CD4-positive, alpha-beta T cell treated with Interleukin-21 for 1 hour (primary cell): ENCODE measurements around the gene WWOX.

Experiments
- DNase-seq: peaks from one replicate; pipeline ENCODE4 v3.0.0-alpha.2; 2020

WWOX gene

DNA sequence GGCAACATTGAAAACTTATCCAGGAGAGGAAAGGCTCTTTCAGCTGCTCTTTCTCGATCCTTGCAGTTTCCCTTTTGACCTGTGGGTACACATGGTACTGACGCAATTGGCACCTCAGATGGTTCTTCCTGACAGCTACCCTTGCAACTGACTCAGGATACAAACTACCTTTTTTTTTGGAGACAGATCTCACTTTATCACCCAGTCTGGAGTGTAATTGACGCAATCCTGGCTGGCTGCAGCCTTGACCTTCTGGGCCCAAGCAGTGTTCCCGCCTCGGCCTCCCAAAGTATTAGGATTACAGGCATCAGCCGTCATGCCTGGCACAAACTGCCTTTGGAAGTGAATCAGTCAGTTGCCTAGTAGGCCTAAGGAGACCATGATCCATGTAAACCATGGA is 607.2 kb downstream of the WWOX start:
- no peak for DNase-seq

DNA sequence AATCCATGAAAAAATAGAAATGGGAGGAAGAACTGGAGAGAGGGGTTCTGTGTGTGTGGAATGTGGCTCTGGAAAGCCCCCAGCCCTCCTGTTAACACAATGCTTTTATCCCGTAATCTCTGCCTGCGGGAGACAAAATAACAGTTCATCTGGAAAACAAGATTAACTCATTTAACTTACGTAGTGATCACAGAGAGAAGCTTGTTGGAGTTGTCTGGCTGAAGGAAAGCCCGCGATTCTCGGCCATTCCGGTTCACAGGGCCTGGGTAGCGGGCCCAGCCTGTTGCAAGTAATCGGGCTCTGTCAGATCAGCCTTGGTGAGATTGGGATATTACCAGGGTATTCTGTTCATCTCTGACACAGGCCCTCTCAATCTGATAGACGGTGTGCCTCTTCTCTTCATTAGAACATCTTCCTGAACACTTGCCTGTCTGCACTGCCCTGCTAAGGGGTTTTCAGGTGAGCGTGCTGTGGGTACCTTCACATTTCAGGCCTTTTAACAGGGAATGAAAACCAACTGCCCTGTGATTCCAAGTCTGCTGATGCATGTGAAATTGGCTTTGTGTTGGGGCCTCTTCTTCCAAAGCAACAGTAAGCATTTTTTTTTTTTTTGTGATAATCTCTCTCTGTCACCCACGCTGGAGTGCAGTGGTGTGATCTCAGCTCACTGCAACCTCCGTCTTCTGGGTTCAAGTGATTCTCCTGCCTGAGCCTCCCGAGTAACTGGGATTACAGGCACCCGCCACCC is 609.9 kb downstream of the WWOX start:
- DNase-seq = no peak

DNA sequence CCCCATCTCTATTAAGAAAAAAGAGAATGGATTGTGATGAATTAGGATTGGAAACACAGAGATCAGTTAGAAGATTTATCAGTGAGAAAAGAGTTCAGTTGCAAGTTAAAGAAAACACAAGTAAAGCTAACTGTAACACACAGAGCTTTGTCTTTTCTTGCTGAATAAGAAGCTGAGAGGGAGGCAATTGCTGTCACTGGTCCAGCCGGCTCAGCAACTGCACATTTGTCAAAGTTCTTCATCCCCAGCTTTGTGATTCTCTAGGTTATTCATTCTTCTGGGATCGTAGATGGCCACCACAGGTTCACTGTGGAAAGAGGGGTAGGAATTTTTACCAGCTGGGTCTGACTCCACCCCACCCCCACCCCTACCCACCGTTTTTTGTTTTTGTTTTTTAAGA is 615.7 kb downstream of the WWOX start:
- DNase-seq = no peak

DNA sequence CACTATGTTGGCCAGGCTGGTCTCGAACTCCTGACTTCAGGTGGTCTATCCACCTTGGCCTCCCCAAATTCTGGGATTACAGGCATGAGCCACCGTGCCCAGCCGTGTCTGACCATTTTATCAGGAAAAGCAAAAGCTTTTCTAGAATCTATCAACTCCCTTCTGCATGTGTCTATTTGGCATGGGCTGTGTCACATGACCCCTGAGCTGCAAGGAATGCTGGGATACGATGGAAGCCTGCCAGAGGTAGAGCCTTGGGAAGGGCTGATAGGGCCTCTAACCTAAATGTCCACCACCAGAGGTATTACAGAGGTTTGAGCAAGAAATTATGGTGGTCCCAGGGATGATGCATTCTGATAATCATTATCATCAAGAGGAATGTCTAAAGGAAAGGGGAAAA is 616.2 kb downstream of the WWOX start:
- DNase-seq = no peak

DNA sequence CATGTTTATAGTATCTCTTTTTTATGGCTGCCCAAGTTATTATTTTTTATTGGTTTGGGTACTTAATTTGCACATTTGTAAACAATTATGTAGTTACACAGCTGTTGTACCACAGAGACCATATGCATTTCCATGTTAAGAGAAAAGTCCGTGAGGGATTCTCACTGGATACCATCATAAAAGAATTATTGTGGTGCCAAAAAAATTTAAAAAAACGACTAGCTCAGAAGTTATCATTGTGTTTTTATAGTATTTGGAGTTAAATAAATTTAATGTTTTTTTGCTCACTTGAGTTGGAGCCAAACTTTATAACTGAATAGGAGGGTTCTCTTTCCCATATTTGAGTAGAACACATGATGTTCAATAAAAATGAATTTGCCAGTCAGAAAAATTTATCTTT is 618.7 kb downstream of the WWOX start:
- DNase-seq = no peak

DNA sequence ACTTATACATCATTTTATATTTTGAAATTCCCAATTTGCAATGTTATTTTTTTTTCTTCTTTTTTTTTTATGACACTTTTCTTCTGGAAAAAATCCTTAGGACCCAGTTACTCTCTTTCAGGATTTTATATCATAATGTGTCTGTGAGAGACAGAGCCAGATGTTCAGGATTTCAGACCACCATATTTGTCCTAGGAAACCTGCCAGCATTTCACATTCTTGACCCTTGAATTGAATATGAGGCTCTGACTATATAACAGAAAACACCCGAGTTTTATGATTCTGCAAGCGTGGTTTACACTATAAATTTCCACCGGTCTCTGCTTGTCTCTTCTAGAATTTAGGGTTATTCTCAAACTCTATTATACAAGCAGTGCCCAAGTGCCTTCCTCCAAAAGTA is 621.0 kb downstream of the WWOX start:
- no peak for DNase-seq

DNA sequence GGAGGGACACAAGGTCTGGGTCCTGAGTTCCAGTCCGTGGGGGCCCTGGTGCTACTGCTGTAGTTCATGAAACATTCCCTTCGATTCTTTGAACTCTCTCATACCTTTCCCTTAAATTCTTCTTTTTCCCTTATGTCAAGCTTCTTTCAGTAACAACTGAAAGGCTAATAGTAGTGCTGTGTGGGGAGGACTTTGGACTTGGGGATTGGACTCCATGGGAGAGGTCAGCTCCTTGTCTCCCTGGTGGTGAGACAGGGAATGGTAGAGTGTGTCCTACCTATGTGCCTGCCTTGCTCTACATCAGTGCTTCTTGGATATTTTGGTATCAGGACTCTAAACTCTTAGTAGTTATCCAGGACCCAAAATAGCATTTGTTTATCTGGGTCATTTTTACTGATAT is 628.1 kb downstream of the WWOX start:
- no peak for DNase-seq

DNA sequence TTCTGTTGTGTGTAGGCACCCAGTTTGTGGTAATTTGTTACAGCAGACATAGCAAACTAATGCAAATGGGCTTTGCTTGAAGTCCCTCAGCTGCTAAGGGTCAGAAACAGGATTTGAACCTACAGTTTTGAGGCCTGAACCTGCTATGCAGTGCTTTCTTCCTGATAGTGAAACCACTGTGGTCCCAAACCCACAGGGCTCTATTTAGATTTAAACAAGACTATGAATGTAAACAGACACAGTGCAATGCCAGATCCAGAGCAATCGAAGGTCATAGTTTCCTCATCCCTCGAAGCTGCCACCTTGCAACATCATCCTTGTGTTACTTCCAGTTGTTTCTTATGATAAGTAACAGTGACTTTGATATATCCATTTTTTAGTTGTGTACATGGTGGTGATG is 630.2 kb downstream of the WWOX start:
- no peak for DNase-seq

DNA sequence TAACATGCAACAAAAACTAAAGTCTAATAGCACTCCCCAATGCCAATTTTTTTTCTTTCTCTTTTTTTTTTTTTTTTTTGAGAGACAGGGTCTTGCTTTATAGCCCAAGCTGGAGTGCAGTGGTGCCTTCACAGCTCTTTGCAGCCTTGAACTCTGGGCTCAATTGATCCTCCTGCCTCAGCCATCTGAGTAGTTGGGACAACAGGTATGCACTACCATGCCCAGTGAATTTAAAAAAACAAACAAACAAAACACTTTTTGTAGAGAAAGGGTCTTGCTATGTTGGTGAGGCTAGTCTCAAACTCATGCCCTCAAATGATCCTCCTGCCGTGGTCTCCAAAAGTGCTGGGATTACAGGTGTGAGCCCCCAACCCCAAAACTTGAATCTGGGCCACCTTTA is 632.3 kb downstream of the WWOX start:
- DNase-seq = no peak

DNA sequence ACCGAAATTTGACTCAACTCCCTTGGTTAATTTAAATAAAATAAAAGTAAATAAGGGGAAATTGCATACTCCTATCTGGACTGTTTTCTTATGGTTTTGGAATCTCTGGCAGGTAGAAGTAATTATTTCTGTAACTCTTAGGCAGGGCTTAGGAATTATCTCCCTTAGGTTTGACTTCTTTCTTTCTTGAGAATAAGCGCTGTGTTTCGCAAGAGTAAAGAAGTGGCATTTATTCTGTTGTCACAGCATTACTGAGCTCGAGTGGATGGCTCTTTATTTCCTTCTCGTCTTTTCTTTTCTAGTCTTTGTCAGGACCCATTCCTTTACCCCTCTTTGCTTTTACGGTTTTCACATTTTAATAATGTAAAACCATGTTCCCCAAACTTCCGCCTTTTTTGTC is 633.2 kb downstream of the WWOX start:
- DNase-seq = no peak

DNA sequence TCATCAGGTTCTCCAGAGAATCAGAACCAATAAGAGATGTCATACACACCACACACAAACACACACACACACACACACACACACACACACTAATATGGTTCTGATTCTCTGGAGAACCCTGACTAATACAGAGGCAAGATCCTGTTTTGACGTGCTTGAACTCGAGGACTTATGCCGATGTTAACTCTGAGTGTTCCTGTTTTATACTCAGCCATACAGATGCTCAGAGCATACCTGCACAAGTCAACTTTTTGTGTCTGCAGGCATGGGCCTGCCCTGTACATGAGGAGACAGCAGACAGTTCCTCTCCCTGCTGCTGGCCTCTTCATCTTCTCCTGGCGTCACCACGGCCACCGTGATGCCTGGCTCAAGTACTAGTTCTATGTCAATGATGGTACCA is 635.9 kb downstream of the WWOX start:
- no peak for DNase-seq

DNA sequence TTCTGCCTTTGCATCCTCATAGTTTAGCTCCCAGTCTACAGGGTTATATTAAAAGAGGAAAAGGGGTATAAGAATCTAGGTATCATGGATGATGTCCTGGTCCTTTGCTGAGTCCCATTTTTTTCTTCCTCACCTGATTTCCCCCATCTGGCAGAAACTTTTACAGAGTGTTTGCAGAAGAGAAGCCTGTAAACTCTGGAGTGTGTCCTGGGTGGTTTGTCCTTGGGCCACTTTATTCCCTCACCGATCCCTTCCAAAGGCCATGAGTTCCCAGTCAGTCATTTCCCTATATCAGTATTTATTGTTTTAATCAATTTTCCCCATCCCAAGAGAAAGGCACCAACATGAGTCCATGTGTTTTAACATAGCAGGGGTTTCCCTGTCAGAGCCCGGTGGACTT is 638.2 kb downstream of the WWOX start:
- no peak for DNase-seq

DNA sequence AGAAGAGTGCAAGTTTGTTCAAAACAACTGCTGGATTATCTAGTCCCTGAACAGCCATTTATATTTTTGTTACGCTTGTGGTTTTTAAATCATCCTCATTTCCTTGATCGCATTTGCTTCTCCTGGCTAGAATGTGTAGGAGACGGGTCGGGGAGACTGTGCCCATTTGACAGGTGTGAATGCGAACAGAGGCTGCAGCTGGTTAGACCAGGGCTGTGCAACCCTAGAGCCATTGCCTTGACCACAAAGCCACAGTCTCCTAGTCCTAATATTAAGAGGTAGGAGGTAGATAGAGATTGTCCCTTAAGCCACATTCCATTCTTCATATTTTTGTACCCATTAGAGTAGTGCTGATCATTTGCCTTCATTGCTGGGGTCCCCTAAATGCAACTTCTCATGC is 639.1 kb downstream of the WWOX start:
- DNase-seq = no peak

DNA sequence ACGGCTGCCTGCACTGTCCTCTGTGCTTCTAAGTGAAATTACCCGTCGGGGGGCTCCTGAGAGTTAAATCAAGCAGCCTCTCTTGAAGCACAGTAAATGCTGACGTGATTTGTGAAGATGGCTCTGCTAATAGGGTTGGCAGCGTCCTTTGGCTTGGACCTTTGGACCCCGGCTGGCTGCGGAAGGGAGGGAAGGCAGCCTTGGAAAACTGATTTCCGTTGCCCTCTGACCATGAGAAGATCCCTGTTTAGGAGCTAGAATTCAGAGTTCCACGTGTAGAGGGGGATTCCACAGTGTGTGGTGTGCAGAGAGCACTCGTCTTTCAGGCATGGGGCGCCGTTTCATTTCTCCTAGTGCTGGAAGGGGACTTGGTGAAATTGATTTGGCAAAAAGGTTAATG is 640.8 kb downstream of the WWOX start:
- no peak for DNase-seq

DNA sequence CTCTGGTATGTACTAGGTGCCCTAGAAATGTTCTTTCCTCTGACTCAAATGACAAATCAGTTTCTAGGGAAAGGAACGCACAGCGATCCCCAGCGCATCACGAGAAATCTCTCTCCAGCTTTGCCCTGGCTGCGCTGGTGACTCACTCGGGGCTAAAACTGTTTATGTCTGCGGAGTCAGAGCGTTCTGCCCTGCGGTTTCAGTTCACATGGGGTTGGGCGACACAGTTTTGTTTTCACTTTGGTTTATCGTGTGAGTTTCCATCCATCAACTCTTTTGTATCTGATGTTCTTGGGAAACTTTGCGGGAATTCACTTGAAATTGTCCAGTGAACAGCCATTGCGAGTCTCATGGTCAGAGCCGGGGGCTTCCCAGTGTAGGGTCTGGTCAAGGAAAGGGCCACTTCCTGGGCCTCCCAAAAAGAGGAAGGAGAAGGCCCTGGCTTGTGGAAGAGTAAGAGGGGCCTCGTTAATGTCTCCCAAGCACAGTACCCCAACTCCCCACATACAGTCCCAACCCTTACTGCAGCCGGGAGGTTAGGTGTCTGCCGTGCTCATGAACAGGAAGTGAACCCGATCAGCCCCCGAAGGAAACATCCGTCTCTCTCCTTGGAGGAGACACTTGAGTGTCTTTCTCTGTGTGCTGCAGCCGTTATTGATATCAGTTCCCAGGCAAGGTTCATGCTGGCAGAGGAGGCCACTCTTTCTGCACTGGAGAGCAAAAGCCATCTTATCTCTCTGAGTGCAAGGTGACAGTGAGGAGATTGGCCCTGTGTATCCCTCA is 643.2 kb downstream of the WWOX start:
- DNase-seq = peak; percentile 81

DNA sequence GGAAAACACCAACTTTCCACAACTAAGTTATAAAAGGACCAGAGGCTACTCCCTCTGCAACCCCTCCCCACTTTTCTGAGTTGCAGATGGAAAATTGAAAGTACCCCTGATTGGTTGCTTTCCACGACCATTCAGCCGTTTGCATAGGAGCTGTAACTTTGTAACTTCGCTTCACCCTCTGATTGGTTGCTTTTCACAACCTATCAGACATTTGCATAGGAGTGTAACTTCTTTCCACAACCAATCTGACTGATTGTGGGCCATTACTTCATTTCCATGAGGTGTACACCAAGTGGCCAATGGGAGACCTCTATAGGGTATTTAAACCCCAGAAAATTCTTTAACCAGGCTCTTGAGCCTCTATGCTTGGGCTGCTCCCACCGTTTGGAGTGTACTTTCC is 644.1 kb downstream of the WWOX start:
- peak; percentile 15 for DNase-seq

DNA sequence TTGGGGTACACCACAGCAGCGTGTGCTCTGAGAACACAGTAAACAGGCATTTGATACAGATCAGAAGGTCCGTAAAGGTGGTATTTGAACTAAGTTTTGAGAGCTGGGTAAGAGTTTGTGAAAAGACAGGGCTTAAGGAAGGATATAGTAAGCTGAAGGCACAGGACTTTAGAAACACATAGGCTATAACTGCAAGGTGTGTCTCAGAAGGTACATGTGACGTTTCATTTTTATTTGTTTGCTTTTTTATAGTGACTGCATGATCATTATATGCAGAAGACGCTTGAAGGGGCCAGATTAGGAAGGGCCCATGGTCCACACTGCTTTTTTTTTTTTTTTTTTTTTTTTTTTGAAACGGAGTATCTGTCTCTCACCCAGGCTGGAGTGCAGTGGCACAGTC is 644.6 kb downstream of the WWOX start:
- DNase-seq = no peak

DNA sequence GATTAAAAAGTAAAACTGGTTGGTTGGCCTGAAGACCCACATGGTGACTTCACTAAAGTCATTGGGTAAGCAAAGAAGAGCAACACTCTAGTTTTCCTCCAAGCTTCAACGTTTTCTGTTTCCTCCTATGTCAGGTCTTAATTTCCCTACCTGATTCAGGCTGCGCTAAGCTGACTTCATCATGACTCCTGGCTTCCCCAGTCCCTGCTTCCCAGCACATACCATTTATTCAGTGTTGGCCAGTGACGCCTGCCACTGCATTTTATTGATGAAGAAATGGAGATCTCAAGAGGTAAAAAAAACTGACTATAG is 645.3 kb downstream of the WWOX start:
- DNase-seq = no peak

DNA sequence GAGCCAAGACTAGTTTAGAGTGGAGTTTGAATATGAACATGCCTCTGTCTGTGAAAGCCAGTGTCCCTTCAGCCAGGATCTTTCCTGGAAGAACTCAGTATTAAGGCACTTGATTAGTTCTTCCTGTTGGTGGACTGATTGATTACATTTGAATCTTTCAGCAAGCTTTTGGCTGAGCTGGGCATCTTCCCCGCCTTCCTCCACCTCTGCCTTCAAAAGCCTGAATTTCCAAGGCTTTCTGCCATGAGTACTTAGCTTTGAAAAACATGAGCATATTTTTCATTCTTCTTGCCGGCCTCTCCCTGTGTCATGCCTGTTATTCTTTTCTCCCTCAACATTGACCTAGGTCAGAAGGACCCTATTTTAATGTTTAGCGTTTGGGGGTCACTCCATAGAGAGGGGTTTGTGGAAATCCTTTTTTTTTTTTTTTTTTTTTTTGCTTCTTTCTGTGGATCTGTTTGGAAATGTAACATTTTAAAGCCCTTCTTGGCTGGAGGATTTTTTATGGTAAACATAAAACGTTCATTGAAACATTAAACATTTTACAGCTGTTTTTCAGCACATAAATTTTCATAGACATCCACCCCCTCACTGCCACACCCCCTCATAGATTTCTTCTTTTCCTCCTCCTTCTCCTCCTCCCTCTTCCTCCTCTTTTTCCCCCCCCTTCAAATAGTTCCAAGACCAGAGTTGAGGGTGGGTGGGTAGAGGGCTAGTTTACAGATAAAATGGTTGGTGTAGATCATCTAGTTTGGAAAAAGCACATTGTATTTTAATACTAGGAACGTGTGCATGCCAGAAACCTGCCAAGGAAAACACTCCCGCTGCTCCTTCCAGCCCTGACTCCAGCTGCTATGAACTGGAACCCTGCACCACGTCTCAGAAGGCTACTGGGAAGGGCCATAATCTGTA is 645.9 kb downstream of the WWOX start:
- DNase-seq = no peak

DNA sequence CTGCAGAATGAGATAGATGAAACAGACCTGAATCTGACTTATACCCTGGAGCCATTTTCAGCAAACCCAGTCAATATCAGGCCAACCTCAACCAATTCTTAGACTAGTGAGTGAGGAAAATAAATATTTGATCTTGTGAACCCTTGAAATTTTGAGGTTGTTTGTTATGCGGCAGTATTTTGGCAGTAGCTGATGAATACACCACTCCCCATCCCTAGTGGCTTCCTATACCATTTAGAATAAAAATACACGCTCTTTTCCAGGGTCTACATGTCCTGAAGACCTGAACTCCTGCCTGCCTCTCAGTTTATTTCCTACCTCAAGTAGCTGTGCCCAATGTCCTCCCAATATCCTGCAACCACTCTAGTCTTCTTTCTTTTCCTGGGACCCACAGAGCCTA is 647.3 kb downstream of the WWOX start:
- no peak for DNase-seq

DNA sequence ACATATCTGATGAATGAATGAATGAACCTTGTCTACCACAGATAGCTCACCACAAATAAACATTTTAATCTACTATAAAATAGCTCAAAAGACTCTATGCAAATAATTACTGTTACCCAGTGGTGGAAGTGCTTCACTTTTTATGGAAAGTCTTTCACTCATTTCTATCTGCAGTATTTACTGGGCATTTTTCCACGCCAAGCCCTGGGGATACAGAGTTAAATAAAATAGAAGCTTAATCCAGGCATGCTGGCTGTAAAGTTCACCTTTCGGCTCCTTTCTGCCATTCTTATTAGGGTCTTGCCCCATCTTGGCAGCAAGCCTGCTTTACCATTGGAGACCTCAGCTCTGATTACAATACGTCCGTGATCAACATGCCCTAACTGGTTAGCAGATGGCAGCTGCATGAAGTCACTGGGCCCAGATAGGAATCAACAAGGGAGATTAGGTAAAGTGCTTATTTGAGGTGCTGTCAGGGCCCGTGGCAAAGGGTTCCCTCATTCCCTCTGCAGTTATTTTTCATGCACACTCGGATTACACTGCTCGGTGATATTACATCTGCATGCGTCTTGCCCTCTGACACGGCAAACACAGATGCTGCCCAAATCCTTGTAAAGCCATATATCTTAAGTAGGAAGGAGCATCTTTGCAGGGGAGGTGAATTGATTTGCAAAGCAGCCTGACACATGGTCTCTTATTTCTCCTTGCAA is 648.9 kb downstream of the WWOX start:
- DNase-seq = no peak

DNA sequence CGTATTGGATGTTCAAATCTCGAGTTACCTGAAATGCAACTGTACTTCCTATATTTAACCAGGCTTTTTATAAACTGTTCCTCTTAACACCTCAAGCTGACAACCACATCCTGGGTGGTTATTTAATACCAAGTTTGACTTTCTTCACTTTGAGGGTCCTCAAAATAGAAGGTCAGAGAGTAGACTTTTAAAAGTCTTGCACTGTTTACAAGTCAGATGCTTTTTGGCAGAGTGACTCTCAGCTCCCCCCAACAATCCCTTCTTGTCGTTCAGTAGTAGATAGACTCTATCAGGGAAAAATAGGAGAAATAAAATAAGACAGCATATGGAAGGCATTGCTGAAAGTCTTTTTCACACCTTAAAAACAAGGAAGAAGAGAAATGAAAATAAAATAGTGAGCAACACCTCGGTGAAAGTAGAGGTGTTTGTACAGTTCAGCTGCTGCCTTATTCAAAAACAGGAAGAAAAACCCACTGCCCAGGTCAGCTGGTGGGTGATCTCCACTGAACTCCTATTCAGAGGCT is 650.4 kb downstream of the WWOX start:
- peak; percentile 45 for DNase-seq

DNA sequence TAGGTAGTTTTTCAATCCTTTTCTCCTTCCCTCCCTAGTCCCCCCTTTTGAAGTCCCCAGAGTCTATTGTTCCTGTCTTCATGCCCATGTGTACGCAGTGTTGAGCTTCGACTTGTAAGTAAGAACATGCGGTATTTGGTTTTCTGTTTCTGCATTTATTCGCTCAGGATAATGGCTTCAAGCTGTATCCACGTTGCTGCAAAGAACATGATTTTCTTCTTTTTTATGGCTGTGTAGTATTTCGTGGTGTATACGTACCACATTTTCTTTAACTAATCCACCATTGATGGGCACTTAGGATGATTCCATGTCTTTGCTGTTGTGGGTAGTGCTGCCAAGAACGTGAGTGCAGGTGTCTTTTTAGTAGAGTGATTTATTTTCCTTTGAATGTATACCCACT is 651.2 kb downstream of the WWOX start:
- DNase-seq = no peak
